DLD1 (cell line): ENCODE data around the gene ZNF579.
"Not testable (repeated sequence)": the region's sequence is repeated elsewhere in the genome, so short reads cannot be mapped to it uniquely, and the experiment has no call there.

Experiments used
- in situ Hi-C: cut with HindIII; loops from 2 replicates; pipeline ENCODE4 v1.10.0; 2017; ENCODE audit warnings: low sequenced_read_pairs

Gene ZNF579

DNA sequence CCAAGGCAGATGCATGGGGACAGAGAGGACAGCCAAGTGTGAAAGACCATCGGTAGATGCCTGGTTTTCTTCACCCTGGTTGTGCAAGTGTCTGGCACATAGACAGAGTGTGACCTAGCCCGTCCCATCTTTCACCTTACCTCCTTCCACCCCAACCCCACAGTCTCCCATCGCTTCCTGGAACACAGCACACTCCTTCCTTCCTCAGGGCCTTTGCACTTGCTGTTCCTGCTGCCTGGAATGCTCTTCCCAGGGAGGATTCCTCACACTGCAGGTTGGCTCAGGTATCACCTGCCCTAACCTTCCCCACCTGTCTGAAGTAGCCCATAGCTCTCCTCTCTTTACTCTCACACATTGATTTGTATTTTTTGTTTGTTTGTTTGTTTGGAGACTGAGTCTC lies 15.7 kb upstream of the ZNF579 start:
- in situ Hi-C loops: no loop called here

DNA sequence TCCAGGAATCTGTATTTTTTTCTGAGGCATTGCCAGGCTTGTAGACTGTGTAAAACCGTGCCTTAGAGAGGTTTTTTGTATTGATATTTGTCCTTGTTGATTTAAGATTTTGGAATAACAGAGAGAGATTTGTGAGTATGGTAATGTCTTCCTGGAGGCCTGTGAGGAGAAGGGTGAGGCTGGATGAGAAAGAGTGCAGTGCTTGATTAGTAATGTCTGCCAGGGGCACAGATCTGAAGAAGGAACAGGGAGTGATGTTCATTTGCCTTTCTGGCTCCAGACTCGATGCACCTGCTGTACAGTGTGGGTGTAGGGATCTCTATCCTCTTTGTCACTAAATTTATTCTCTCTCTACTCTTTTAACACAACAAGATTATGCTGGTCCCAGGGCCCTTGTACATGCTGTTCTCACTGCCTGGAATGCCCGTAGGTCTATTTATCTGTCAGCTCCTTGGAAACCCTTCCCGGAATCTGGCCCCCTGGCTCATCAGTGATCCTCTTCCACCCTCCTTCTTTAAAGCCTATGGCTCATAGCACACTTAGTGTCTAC lies 14.4 kb upstream of the ZNF579 start:
- in situ Hi-C loops: no loop called here

DNA sequence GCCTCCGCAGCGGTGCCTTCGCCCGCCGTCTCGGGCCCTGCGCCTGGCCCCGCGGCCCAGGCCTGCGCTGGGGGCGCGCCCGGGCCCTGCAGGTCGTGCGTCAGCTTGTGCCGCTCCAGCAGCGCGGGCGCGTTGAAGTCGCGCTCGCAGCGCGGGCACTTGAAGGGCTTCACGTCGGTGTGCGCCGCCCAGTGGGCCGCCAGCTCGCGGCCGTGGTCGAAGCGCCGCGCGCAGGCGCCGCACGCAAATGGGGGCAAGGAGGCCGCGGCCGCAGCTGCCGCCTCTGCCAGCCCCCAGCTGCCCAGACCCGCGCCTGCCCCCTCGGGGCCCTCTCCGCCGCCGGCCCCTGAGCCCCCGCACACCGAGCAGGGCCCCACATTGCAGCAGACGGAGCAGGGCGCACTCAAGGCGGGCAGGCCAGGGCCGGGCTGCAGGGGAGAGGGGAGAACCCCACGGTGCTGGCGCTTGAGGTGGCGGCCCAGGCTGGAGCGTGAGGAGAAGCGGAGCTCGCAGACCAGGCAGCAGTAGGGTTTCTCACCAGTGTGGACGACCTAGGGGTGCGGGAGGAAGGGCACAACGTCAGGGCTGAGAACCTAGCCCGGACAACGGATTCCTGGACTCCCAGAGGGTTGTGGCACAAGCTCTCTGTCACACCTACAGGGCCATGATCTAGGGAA lies 12.6 kb upstream of the ZNF579 start:
- in situ Hi-C loops: no loop called here

DNA sequence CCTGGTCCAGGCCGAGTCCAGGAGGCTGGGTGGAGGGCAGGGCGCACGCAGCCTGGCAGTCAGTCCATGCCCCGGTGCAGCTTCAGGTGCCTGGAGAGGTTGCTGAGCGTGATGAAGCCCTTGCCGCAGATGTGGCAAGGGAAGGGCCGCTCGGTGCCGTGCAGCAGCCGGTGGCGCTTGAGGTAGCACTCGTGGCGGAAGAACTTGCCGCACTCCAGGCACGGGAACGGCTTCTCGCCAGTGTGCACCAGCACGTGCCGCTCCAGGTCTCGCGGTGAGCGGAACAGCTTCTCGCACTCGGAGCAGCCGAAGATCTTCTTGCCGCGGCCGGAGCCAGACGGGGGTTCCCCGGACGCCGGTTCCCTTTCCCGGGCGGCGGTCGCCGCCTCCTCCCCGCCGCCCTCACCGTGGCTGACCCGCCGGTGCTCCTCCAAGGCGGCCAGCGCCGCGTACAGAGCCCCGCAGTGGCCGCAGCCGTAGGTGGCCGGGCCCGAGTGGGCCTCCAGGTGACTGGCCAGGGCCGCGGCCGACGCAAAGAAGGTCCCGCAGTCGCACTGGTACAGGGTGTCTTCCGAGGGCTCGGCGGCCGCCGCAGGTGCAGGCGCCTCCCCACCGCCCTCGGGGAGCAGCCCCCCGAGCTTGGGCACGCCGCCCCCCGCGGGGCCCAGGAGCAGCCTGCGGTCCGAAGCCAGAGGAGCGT lies 11.9 kb upstream of the ZNF579 start:
- in situ Hi-C loops: no loop called here

DNA sequence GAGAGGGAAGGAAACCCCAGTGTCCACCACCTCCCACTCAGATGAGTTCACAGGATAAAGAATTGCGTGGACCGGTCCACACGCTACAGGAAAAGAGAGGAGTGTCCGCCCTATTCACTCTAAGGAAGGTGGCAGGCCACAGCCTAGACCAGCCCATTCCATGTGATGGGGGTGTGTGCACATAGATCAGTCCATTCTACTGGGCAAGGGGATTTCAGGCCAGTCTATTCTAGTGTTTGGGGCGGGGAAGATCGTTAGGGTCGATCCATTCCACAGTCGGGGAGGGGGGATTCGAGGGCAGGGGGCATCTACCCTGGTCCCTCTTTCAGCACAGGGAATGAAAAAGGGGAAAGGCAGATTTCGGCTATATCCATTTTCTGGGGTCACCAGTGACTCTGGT lies 10.9 kb upstream of the ZNF579 start:
- in situ Hi-C loops: no loop called here

DNA sequence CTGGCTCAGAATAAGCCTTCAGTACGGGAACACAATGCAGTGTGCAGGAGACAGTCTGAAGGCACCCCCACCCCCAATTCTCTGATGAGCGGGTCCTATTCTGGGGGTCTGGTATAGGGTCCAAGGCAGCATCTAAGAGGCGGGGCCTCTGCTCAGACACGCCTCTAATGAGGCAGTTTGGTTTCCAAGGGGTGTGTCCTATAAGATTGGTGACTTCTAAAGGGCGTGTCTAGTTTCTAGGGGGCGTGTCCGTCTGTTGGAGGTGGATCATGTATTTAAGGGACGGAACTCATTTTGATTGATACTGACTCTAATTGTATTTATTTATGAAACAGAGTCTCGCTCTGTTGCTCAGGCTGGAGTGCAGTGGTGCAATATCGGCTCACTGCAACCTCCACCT lies 10.0 kb upstream of the ZNF579 start:
- in situ Hi-C loops: no loop called here

DNA sequence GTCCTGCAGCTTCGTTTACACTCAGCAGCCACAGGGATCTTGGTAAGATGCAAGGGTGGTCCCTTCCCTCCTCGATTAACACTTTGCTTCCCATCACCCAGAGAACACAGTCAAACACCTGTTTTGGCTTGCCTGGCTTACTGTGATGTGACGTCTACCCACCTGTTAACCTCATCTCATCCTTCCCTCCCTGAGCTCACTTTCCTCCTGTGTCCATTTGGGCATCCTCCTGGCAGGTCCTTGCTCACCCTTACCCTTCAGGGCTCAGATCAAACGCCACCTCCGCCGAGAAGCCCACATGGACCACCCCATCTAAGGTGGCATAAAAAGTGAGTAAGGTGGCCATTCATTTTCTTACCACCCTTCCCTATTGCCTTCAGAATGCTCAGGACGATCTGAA lies 9.5 kb upstream of the ZNF579 start:
- in situ Hi-C loops: no loop called here

DNA sequence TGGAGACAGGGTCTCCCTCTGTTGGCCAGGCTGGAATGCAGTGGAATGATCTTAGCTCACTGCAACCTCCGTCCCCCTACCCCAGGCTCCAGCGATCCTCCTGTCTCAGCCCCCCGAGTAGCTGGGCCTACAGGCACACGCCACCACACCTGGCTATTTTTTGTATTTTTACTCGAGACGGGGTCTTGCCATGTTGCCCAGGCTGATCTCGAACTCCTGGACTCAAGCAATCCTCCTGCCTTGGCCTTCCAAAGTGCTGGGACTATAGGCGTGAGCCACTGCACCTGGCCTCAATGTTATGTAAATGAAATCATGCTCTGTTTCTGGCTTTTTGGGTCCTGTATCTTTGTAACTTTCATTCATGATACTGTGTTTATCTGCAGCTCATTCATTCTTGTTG lies 8.1 kb upstream of the ZNF579 start:
- in situ Hi-C loops: no loop called here

DNA sequence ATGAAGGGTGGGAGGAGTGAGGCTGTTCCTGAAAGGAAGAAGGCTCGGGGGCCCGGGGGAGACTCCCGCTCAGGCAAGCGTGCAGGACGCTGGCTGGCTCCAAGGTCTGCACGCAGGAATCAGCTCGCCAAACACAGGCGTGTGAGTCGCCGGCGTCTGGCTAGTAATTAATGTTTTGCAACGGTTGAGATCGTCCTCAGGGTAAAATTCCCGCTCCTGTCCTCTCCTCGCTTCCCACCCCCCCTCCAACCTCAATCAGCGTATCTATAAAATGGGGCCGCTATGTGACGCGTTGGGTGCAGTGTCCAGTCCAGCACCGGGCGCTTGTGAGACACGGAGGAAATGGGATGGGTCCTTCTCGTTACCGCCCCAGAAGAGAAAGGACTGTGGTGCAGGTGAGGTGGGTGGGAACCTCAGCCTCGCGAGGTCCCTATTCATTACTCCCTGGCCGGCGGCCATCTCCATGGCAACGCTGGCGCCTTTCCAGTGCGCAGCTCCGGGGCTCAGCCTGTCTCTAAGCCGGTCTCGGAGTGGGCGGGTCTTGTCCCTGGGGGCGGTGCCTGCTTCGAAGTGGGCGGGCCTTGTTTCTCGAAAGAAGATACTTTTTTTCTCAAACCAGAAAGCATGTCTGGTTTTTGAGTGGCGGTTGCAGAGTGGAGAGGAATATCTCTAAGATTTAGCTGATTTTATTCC lies 6.5 kb upstream of the ZNF579 start:
- in situ Hi-C loops: no loop called here

DNA sequence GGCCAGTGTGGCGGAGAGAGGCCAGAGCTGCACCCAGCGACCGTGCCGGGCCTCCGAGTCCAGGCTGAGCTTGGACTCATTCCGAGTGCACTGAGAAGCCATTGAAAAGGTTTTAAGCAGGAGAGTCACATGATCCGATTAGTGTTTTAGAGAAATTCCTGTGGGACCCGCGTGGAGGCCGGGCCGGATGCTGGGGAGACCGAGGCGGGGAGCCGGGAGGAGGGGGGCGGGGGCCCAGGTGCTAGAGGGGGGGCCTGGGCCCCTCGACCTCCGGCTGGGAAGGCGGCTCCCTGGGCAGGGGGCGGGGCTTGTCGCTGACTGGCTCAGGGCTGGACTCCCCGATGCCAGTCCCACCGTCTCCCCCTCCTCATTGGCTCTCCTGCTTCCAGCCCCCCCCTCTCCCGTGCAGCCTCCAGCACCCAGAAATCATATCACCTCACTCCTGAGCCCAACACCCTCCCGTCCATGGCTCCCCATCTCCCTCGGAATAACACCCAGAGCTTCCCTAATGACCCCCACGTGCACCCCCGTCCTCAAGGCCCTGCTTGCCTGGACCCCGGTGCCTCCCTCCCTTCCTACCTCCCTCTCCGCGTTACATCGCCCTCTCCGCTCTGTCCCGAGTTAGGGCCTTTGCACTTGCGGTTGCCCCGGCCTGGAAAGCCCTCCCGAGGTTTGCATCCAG lies 5.2 kb upstream of the ZNF579 start:
- in situ Hi-C loops: no loop called here

DNA sequence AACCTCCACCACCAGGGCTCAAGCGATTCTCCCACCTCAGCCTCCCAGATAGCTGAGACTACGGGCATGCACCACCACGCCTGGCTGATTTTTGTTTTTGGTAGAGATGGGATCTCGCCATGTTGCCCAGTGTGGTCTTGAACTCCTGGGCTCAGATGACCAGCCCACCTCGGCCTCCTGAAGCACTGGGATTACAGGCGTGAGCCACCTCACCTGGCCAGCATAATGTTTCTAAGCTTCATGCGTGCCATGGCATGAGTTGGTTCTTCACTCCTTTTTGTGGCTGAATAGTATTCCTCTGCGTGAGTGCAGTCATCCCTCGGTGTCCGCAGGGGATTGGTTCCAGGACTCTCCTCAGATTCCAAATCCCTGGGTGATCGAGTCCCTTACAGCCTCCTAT lies 4.2 kb upstream of the ZNF579 start:
- in situ Hi-C loops: no loop called here

DNA sequence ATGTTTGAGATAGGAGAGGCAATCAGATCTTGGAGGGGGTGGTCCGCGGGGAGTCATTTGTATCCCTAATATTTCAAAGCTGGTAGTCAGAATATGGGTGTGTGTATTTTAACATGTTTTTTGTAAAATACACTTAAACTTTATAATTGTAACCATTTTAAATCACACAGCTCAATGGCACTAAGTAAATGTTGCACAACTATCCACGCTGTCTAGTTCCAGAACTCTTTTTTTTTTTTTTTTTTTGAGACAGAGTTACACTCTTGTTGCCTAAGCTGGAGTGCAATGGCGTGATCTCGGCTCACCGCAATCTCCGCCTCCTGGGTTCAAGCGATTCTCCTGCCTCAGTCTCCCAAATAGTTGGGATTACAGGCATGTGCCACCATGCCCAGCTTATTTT lies 3.2 kb upstream of the ZNF579 start:
- in situ Hi-C loops: not testable (repeated sequence)

DNA sequence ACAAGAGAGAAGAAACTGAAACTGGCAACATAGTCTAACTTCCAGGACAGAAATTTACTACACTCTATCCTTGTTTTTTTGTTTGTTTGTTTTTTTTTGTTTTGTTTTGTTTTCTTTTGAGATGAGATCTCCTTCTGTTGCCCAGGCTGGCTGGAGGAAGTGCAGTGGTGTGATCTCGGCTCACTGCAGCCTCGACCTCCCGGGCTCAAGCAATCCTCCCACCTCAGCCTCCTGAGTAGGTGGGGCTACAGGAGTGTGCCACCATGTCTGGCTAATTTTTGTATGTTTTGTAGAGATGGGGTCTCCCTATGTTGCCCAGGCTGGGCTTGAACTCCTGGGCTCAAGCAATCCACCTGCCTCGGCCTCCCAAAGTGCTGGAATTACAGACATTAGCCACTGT lies 1.6 kb upstream of the ZNF579 start:
- in situ Hi-C loops: not testable (repeated sequence)

DNA sequence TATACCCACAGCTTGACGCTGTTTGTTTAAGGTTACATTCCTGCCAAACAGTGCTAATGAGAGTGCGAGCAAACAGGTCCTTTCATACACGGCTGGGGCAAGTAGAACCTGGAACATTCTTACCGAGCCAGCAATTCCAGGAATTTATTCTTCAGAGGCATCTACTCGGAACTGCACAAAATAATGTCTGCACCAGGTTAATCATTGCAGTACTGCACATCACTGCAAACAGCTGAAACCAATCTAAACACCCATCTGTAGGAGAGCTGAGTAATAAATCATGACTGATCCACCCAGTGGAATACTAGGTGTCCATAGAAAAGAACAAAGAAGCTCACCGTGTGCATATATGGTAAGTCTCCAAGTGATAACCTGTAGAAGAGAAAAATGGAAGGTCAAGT lies 1.2 kb upstream of the ZNF579 start:
- in situ Hi-C loops: no loop called here

DNA sequence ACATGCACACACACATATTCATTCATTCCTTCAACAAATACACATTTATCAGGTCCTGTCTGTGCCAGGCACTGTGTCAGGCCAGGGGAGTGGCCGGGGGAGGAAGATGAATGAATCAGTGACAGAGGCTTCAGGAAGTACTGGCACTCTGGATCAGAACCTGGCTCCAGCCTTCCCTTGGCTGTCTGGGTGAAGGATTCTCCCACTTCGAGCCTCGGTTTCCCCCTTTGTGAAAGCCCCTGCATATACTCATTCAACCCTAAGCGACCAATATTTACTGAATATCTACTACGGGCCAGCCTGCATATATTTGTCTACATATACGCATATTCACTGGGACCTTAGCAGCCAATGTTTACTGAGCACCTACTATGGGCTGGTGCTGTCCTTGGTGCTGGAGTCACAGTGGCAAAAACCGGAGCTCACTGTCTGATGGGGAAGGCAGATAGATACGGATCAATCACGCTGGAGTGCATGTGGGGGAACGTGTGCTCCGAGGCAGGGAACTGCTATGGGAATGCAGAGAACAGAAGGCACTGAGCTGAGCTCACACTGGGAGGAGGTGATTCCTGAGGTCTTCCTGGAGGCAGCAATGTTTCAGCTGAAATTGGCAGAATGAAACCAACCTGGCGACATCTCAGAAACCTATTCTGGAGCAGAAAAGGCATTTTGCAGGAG lies 636 bp upstream of the ZNF579 start:
- in situ Hi-C loops: no loop called here

DNA sequence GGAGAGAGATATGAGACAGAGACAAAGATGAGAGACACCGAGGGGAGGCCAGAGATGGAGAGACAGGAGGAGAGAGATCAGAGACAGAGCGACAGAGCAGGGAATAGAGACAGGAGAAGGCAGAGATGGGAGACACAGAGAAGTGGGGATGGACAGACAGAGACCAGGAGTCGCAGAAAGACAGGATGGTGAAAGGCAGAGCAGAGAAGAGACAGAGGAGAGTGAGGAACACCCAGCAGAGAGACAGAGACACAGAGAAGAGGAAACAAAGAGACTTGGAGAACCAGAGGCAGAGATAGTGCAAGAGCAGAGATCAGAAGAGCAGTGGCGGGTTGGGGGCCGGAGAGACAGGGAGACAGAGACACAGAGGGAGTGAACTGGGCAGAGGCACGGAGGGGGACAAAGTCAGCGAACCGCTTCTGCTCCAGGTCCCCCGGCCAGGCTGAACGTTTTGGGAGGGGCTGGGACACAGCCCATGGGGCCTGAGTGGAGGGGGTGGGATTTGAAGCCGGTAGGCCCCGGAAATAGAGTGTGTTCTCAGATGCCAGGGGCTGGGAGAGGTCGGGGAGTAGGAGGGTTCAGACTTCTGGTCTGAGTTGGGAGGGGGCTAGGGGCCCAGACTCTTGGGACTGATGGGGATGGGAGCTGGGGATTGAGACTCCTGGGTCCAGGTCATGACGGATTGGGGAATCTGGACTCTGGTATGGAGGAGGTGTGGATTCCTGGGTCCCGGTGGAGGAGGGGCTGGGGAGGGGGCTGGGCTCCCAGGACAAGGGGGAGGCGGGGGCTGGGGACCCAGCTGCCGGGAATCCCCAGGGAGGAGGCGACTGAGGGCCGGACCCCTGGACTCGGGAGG lies 654 bp downstream of the ZNF579 start:
- in situ Hi-C loops: no loop called here

DNA sequence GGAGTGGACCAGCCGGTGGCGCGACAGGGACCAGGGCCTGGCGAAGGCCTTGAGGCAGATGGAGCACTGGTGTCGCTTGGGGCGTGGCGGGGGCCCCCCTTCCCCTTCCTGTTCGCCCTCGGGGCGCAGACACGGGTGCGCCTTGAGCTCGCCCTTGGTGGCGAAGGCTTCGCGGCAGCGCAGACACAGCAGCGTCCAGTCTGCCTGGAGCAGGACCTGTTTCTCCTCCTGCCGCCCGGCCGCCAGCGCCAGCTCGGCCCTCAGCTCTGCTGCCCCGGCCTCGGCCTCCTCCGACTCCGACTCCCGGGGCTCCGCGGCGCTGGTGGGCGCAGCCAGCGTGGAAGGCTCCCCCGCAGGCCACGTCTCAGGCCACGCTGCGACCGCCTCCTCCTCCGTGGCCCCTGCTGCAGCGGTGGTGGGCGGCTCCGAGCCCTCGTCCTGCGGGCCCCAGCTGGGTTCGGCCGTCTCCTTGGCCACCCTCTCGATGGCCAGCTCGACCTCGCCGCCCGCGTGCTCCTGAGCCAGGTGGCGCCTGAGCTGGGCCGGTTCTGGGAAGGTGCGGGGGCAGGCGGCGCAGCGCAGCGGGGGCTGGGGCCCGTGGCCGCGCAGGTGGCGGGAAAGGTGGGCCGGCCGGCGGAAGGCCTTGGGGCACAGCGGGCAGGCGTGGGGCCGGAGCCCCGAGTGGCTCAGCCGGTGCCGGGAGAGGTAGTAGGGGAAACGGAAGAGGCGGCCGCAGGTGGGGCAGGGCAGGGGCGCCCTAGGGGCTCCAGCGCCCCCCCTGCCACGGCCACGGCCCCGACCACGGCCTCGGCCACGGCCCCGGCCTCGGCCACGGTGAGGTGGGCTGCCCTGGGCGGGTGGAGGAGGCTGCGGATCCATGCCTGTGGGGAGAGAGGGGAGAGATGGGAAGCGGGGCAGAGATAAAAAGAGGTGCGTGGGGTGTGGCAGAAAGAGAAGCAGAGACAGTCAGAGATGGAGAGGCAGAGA lies 1.6 kb downstream of the ZNF579 start:
- in situ Hi-C loops: no loop called here

DNA sequence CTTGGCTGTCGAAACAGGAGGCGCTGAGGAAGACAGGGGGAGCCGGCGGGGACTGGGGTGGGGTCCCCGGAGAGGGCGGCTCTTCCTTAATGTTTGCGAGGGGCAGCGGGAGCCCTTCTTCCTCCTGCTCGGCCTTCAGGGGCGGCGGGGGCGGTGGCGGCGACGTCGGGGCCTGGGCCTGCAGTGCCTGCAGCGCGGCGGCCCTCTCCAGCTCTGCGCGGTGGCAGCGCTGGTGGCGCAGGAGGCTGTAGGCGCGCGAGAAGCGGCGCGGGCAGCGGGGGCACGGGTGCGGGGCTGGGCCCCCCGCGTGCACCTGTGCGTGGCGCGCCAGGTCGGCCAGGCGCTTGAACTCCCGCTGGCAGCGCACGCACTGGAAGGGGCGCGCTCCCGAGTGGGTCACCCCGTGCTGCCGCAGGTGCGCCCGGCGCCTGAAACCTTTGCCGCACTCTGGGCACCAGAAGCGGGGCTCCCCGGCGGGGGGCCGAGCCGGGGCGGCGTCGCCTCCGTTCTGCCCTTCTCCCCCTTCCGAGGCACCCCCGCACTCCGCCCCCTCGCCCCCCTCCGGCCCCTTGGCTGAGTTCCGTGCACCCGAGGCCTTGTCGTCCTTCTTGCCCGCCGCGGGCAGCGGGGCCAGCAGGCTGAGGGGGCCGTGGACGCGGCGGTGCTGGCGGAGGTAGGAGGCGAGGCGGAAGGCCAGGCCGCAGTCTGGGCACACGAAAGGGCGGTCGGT lies 2.5 kb downstream of the ZNF579 start:
- in situ Hi-C loops: no loop called here
